Hepatic stellate cell (primary cell): Measurements from ENCODE around the gene WNT9B.
"Not testable (repeated sequence)": the region's sequence is repeated elsewhere in the genome, so short reads cannot be mapped to it uniquely, and the experiment has no call there.

Experiments
- DNase-seq: peaks from one replicate; pipeline ENCODE4 v3.0.0; 2011; ENCODE audit warnings: low spot score

Gene WNT9B

DNA sequence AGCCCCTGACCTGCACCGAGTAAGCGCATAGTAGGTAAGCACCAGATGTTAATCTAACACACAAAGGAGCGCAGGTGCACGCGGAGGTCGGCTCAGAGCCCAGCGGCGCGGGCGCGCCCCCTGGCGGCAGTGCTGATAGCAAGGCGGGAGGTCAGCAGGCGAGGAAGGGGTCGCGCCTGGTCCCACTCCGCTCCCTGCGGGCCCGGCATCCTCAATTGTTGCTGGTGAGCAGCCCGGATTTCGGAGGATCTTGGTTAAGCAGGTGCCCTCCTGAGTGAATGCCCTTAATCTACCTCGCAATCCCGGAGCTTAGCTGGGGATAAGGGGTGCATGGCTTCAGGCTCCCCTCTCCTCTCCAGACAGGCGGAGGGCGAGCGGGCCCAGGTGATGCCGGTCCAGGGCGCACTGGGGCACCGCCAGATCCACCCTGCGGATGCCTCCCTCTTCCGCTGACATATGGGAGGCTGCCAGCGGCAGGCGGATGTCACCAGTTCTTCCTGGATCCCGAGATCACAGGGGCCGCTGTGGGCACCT is 28.9 kb upstream of the WNT9B start:
- DNase-seq, result no peak

DNA sequence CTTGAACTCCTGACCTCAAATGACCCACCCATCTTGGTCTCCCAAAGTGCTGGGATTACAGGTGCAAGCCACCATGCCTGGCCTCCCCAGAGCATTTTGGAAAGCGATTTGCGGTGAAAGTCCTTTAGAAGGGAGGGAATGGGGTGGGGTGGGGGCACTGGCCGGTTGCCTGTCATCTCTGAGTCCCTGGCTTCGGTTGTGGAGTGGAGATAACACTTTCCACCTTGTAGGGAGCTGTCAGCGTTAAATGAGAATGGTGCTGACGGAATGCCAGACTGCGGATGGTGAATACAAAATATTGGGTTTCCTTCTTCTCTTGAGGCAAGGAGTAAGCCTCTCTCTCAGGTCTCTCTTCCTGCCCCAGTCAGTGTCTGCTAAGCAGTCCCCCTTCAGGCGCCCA is 27.7 kb upstream of the WNT9B start:
- DNase-seq, result no peak

- DNase-seq, result no peak
These were observed 25.3 kb upstream of the WNT9B start for GRCh38 chr17:46826116-46826515.

- no peak for DNase-seq
These were observed 24.1 kb upstream of the WNT9B start for GRCh38 chr17:46827274-46827673.

DNA sequence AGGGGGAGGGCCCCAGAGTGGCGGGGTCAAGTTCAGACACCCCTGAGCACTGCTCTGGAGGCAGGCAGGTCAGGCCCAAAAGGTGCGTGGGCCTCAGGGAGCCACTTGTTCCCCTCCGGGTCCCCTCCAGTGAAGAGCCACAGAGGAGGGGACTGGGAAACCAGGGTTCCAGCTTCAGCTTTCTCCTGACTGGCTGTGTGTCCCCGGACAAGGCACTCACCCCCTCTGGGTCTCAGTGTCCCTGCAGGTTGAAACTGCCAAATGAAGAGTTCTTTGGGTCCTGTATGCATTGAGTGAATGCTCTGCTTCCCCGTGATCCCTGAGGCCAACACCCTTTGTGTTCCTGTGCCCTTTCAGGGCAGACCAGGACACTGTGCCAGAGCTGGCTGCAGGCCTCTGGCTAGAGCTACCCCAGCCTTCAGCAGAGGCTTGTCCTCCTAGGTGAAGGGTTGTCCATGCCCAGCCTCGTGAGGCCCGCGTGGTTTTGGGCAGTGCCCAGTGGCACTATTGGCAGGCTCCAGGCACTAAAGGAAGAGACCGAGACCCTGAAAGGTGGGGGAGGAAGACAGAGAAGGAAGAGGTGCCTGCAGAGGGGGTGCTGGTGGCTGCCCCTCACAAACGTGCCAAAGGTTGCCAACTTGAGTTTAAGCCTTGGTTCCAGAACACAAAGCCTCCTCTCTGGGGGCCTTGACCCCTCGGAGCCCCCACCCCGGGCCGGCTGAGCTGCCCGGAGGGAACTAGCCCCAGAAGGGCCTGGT is 19.6 kb upstream of the WNT9B start:
- no peak for DNase-seq

DNA sequence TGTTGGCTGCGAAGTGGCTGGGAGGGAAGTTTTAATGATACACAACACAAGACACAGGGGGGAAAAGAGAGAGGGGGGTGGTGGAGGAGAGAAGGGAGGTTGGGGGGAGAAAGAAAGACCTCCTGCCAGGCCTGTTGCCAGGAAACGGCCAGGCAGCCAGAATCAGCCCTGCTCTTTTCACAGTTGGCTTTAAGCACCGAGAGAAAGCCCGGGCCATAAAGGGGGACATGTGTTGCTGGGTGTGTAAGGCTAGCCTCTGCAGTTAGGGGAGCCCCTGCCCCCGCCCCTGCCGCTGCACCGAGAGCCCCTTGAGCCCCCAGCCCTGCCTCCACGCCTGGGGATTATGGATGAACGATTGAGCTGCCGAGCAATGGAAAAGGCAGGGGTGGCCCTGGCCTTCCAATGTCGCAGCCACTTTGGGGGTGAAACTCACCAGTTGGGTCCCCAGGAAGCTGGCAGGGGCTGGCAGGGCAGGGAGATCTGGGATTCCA is 19.0 kb upstream of the WNT9B start:
- no peak for DNase-seq

DNA sequence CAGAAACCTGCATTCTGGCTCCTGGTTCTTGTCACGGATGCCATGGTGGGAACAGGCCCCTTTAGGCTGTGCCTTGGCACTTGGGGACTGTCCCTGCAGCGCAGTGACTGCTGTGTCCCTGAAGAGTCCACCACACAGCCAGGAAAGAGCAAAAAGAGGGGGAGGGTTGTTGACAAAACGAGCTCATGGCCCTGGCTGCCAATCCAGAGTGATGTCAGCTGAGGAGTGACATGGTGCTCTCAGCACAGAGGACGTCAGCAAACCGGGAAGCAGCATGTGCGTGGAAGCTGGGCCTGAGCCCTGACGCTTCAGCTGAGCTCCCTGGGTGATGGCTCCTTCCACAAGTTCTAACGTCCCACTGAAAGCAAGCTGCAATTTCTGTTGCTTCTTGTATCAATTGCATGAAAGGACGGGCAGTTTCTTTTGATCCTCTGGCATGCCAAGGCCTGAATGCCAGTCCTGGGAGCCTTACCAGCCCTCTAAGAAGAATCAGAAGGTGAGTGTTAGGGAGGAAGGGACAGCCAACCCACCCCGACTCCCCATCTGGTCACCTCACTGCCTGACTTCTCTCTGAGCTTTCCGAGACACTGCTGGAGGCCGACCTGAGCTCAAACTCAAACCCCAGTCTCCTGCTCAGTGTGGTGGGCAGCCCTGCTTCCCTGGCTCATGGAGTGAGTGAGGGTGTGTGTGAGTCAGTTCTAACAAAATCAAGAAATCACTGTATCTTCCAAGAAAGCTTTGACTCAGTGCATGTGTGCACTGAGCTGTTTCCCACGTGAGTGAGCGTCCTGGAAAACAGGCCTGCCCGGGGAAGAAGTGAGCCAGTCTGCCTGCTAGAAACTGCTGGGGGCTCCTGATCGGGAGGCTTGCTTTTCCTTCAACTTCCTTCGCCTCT is 18.2 kb upstream of the WNT9B start:
- peak; percentile 61 for DNase-seq

- no peak for DNase-seq
These were observed 17.6 kb upstream of the WNT9B start for GRCh38 chr17:46833840-46834208.

DNA sequence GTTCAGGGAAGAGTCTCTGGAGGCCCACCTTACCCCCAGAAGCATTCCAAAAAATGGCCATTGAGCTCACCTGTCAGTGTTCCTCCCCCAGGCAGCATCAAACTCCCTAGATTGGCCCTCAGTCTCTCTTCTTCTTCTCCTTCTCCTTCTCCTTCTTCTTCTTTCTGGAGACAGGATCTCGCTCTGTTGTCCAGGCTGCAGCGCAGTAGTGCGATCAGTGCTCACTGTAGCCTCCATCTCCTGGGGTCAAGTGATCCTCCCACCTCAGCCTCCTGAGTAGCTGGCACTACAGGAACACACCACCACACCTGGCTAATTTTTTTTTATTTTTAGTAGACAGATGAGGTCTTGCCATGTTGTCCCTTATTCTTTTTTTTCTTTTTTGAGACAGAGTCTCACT is 16.5 kb upstream of the WNT9B start:
- no peak for DNase-seq

- DNase-seq, result no peak
These were observed 14.9 kb upstream of the WNT9B start for GRCh38 chr17:46836500-46836899.

- DNase-seq, result no peak
These were observed 13.9 kb upstream of the WNT9B start for GRCh38 chr17:46837521-46837920.

DNA sequence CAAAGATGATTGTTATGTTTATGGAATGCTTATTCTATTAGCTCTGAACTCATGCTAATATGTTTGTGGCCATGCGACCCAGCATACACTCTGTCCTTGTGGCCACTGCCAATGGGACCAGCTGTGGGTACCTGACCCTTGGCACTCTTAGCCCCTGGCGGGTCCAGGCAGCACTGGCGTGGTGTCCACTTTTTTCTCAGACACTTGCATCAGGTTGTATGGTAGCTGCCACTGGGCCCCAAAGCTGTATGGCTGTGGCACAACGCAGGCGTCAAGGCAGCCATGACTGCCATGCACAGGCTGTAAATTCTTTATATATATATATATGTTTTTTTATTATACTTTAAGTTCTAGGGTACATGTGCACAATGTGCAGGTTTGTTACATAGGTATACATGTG is 12.2 kb upstream of the WNT9B start:
- no peak for DNase-seq

- DNase-seq, result not testable (repeated sequence)
These were observed 10.8 kb upstream of the WNT9B start for GRCh38 chr17:46840596-46840995.

- DNase-seq, result no peak
These were observed 9.6 kb upstream of the WNT9B start for GRCh38 chr17:46841561-46842379.

GRCh38 chr17:46842835-46843234 is 8.5 kb upstream of the WNT9B start:
- no peak for DNase-seq

DNA sequence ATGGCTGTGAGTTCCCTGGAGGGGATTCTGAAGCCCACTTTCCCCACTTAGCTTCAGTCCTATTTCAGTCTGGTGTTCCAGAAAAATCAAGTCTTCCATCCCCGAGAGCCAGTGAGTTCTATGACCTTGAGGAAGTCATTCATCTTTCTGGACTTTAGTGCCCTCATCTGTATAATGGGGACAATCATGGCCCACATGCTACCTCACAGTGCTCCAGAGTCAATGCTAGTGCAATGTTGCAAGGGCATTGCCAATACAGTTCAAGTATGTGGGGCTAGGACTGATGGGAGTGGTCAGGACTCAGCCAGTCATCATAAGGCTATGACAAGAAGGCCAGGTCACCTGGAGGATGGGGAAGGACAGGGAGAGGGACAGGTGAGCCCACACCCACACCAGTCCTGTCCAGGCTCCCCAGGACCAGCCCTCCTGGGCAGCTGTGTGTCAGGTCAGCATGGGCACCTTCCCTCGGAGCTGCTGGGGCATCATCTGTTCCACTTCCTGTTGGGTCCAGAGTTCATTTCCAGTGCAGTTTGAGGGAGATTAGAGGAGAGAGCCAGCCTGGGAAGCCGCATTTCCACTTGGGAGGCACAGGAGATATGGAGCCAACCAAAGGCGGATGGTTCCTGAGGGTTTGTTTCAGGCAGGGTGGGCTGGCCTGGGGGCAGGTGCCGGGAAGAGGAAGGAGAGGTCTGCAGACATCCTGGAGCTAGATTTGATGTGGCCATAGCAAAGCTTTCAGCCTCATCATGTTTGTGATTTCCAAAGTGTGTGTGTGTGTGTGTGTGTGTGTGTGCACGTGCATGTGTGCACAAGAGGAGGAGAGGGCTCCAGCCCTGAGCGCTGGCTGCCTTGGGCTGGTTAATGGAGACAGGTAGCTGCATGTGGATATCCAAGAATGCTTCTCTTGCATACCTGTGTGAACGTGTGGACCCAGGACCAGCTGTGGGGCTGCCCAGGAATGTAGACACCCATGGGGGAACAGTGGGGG is 3.9 kb upstream of the WNT9B start:
- no peak for DNase-seq

DNA sequence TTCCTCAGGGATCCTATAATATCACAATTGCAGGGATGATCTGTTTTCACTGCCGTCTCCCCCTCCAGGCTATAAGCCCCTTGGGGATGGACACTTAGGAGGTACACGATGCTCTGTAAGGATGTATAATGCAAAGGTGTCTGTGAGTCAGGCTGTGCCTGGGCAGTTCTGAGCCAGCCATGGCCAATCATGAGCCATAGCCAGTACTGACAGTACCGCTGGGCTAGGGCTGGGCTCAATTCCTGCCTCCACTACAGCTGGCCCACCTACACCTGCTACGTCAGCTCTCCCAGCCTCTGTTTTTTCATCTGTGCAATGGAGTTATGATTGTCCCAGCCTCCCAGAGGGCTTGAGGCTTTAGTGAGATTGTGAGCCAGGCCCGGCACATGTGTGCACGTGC is 2.8 kb upstream of the WNT9B start:
- DNase-seq, result no peak

DNA sequence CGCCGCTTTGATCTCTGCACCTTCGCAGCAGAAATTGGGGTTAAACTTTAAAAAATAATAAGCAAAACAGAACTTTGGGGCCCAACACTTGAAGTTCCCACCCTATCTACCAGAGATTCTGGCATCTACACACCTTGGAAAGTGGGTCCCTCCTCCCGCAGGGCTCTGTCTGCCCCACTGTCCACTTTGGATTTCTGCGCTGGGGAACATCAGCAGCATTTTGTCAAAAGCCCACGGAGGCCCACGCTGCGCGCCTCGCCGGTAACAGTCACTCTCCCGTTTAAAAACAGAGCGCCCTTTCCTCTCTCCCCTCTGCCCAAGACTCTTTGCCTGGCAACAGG is 725 bp upstream of the WNT9B start:
- DNase-seq, result no peak

- DNase-seq, result no peak
These were observed 2.6 kb downstream of the WNT9B start for GRCh38 chr17:46853896-46854444.

DNA sequence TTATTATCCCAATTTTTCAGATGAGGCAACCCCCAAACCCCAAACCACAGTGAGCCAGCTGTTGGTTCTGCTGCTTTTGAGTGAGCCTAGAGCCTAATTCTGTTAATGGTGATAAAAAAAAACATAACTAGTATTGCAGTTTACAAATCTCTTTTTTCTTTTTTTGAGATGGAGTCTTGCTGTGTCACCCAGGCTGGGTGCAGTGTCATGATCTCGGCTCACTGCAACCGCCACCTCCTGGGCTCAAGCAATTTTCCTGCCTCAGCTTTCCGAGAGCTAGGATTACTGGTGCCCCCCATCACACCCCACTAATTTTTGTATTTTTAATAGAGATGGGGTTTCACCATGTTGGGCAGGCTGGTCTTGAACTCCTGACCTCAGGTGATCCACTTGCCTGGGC is 3.1 kb downstream of the WNT9B start:
- DNase-seq, result no peak

DNA sequence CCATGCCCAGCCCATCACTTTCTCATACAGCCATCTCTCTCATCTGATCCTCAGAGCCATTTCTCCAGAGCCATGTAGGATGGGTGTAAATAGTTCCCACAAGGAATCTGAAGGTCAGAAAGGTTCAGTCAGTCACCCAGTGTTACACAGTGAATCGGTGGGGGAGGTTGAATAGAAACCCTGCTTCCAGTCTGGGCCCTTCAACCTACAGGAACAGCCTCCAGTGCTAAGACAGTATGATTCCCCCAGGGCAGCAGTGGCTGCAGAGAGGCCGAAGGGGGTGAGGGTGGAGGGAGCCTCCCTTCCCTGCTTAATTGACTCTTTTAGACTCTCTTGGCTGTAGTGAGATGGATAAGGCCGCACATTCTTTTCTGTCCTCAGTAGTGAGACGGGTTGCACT is 3.6 kb downstream of the WNT9B start:
- DNase-seq, result no peak
